HG02885 (cell line): Measurements from ENCODE around the gene CLSTN3.

ENCODE experiments used
- ATAC-seq: cut with Tn5 transposase; IDR thresholded peaks from one replicate; pipeline ENCODE4 v1.9.1; 2021; ENCODE audit warnings: mild to moderate bottlenecking; ENCODE audit not compliant: unreplicated experiment, poor library complexity

Gene CLSTN3

GRCh38 chr12:7145671-7146070 lies 15.5 kb downstream of the CLSTN3 start:
- ATAC-seq = no peak

GRCh38 chr12:7146228-7146627 lies 16.1 kb downstream of the CLSTN3 start:
- no peak for ATAC-seq

GRCh38 chr12:7146906-7147305 lies 16.7 kb downstream of the CLSTN3 start:
- ATAC-seq = no peak

- no peak for ATAC-seq
Observed at GRCh38 chr12:7150356-7150755, 20.2 kb downstream of the CLSTN3 start.

GRCh38 chr12:7150841-7151240 lies 20.7 kb downstream of the CLSTN3 start:
- ATAC-seq = no peak

GRCh38 chr12:7151532-7151931 lies 21.4 kb downstream of the CLSTN3 start:
- ATAC-seq = no peak

GRCh38 chr12:7152818-7153217 lies 22.6 kb downstream of the CLSTN3 start:
- ATAC-seq = no peak

GRCh38 chr12:7154042-7154441 lies 23.9 kb downstream of the CLSTN3 start:
- ATAC-seq = no peak

- ATAC-seq = no peak
Observed at GRCh38 chr12:7154901-7155470, 24.8 kb downstream of the CLSTN3 start.

- ATAC-seq = no peak
Observed at GRCh38 chr12:7155471-7156034, 25.4 kb downstream of the CLSTN3 start.

- ATAC-seq = no peak
Observed at GRCh38 chr12:7156259-7157197, 26.4 kb downstream of the CLSTN3 start.

- no peak for ATAC-seq
Observed at GRCh38 chr12:7157391-7157790, 27.2 kb downstream of the CLSTN3 start.

- no peak for ATAC-seq
Observed at GRCh38 chr12:7158781-7159609, 28.8 kb downstream of the CLSTN3 start.

GRCh38 chr12:7160183-7160582 lies 30.0 kb downstream of the CLSTN3 start:
- no peak for ATAC-seq

GRCh38 chr12:7161327-7161726 lies 31.2 kb downstream of the CLSTN3 start:
- no peak for ATAC-seq

GRCh38 chr12:7161811-7162210 lies 31.6 kb downstream of the CLSTN3 start:
- no peak for ATAC-seq

GRCh38 chr12:7162691-7163114 lies 32.5 kb downstream of the CLSTN3 start:
- no peak for ATAC-seq

- ATAC-seq = no peak
Observed at GRCh38 chr12:7169951-7170350, 39.8 kb downstream of the CLSTN3 start.

GRCh38 chr12:7171854-7172253 lies 41.7 kb downstream of the CLSTN3 start:
- ATAC-seq = no peak

GRCh38 chr12:7175493-7175892 lies 45.3 kb downstream of the CLSTN3 start:
- no peak for ATAC-seq

- ATAC-seq = no peak
Observed at GRCh38 chr12:7176595-7176994, 46.4 kb downstream of the CLSTN3 start.
